HG03442 (cell line): ENCODE data around the gene HEYL.

Experiments used
- ATAC-seq: cut with Tn5 transposase; IDR thresholded peaks from one replicate; pipeline ENCODE4 v1.9.1; 2021; ENCODE audit warnings: mild to moderate bottlenecking, moderate library complexity; ENCODE audit not compliant: unreplicated experiment

HEYL gene

GRCh38 chr1:39639305-39640130, at the start of gene HEYL:
TSS of gene HEYL (minus strand) at chr1:39639643. CDS start at chr1:39639625, 18 bp downstream.
- ATAC-seq: no peak

DNA sequence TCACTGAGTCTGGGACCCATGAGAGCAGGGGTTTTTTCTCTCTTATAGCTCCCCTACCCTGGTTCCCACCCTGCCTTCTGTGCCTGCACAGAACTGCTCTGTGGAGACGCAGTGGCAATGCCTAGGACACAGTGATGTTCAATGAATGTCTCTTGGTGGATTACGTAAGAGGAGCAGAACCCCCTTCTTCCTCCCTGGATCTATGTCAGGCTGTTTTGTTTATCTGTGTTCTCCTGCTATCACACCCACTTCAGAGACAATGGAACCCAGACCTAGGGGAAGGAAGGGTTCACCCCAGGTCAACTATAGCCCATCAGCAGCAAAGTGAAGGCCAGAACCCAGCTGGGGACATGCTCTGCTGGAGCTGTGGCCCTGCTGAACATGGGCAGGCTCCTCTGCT, 49.8 kb upstream of the HEYL start:
- ATAC-seq: no peak

DNA sequence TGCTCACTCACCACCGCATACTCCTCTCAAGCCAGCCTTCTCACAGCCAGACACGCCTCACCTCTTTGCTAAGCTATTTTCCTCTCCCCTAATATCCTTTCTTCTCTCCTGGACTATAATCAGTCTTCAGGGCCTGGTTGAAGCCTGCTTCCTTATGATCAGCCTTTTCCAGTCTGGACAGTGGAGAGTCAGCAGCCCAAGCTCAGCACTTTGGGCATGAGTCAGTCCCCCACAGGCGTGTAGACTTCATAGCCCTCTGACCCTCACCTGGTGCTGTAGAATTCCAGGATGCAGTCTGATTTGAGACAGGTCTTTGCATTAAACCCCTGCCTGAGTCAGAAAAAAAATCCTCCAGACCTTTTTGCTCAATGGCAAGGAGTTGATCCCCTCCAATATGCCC, 49.3 kb upstream of the HEYL start:
- ATAC-seq: no peak

GRCh38 chr1:39687243-39687642, 47.8 kb upstream of the HEYL start:
- no peak for ATAC-seq

DNA sequence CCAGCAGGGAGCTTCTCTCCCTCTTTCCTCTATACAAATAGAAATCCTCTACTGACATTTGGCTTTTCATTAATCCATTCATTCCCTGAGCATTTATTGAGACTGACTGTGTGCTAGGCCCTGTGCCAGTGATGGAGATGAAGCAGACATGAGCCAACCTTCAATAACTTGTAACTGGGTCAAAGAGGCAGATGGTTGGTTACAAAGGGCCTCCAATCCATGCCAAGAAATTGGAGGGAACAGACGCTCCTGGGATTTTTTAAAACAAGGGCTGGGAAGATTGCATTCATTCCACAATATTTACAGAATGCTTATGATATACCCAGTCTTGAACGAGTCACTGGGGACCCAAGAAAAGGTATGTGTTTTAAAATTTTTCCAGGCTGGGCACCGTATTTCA, 45.6 kb upstream of the HEYL start:
- ATAC-seq: no peak

DNA sequence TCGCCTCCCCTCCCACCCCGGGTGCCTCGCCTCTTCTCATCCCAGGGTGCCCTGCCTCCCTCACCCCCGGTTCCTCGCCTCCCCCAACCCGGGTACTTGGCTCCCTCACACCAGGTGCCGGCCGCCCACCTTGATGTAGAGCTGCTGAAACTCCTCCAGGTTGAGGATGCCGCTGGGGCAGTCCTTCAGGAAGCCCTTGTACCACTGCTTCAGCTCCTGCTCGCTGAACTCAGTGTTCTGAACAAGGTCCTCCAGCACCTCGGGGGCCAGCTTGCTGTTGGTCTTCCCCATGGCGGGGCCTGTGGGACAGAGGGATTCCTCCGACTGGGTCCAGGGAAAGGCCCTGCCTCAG, 44.8 kb upstream of the HEYL start:
- no peak for ATAC-seq

- ATAC-seq: no peak
Measured at GRCh38 chr1:39683591-39684312, 44.3 kb upstream of the HEYL start.

- ATAC-seq: no peak
Measured at GRCh38 chr1:39681999-39682398, 42.6 kb upstream of the HEYL start.

DNA sequence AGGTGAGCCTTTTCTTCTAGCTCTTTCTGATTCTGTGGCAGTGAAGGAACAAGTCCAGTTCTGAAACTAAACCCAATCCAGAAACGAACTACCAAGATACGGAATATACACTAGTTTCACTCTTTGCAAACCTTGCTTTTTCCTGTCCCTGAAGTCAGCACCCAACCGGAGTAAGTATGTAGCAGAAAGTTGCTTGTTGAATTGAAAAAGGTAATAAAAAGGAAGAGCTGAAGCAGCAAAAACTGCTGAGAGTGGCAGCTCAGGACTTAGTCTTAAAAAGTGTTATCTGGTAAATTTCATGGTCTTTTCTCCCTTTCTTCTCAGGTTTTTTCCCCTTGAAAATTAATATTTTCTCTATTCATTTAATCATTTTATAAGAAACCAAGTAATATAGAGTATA, 41.9 kb upstream of the HEYL start:
- no peak for ATAC-seq

DNA sequence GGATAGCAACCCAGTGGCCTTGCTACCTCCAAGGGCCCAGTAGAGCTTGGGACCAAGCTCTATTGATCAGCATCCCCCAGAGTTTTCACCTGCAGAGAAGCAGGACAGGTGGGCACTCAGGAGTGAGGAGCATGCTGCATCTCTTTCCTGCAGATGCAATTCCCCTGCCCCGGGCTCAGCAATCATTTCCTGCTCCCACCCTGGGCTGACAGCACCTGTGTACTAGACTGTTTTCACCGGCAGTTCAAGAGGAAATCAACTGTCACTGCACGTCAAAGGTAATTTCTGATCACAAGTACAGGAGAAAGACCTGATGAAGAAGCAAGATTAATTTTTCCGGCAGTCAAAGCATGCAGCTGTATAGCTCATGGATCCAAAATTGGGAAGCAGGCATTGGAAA, 41.3 kb upstream of the HEYL start:
- ATAC-seq: no peak

DNA sequence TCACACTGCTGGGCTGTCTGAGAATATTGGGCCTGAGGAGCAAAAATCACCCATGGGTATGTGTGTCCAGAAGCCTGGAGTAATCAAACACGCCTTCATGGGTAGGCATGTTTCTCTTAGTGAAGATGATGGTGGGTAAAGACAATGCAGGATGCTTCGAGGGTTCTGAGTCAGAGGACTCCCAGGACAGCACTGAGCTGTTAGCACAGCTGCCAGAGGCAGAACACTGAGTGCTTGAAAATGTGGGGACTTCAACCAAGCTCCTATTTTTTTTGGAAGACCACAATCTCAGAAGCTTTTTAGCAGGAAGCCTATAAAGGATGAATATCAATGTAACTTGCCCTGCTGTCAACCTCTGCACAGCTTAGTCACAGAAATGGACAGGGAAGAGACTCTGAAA, 40.4 kb upstream of the HEYL start:
- ATAC-seq: no peak

- ATAC-seq: no peak
Measured at GRCh38 chr1:39678889-39679288, 39.4 kb upstream of the HEYL start.

- no peak for ATAC-seq
Measured at GRCh38 chr1:39677645-39678044, 38.2 kb upstream of the HEYL start.

- ATAC-seq: no peak
Measured at GRCh38 chr1:39676948-39677548, 37.6 kb upstream of the HEYL start.

DNA sequence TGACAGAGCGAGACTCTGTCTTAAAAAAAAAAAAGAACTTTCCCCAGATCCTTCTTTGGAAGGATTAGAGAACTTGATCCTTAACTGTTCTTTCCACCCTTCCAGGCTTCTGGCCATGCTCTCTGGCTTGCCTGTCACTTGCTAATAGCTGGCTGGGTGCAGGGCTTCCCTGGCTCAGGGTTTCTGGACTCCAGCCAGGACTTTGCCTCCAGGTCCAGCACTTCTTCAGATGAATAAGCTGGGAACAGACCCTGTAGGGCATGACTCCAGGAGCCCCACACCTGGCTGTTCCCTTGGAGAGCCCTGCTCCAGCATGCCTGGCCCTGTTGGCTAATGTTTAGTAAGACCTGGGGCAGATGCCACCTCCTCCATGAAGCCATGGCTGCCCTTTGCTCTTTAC, 35.8 kb upstream of the HEYL start:
- no peak for ATAC-seq

- no peak for ATAC-seq
Measured at GRCh38 chr1:39673215-39673614, 33.8 kb upstream of the HEYL start.

- ATAC-seq: no peak
Measured at GRCh38 chr1:39672551-39672947, 33.1 kb upstream of the HEYL start.

GRCh38 chr1:39671793-39672550, 32.5 kb upstream of the HEYL start, which contains the start of gene NT5C1A:
TSS of gene NT5C1A (minus strand) at chr1:39672107. CDS start at chr1:39672038, 69 bp downstream.
- ATAC-seq: no peak

- no peak for ATAC-seq
Measured at GRCh38 chr1:39671433-39671792, 32.0 kb upstream of the HEYL start.

GRCh38 chr1:39670689-39671088, 31.2 kb upstream of the HEYL start:
- ATAC-seq: no peak

- ATAC-seq: no peak
Measured at GRCh38 chr1:39668894-39669293, 29.5 kb upstream of the HEYL start.
